AG04449 (cell line): Measurements from ENCODE around the gene METTL3.
A peak's percentile ranks its signal among the peaks of the same experiment; 100 is the strongest.

Experiments used
- CTCF ChIA-PET: fragments of 350-600 bp; formaldehyde crosslinking; extraction: SDS; loops from one replicate; lab custom pipeline; 2021; ENCODE audit warnings: antibody characterized with exemption; lab: Yijun Ruan, JAX
- POLR2A ChIA-PET: fragments of 400-600, 350-600 bp; formaldehyde crosslinking; extraction: SDS; loops from one replicate; lab custom pipeline; 2020; ENCODE audit warnings: antibody characterized with exemption, inconsistent platforms; lab: Yijun Ruan, JAX
- DNase-seq: peaks from one replicate; pipeline ENCODE4 v3.0.0-alpha.2; 2010; ENCODE audit warnings: low read depth, low spot score
- H3K4me3 ChIP-seq: 2 replicates; pipeline ENCODE4 v1.5.1; 2011; ENCODE audit warnings: low read depth, mild to moderate bottlenecking, control low read depth, low read length
- CTCF ChIP-seq: IDR thresholded peaks from one replicate; pipeline ENCODE4 v1.5.1; 2011; ENCODE audit warnings: mild to moderate bottlenecking, moderate library complexity, low read length, control low read depth, inconsistent platforms; ENCODE audit not compliant: insufficient read depth; ENCODE audit errors: missing control alignments

The METTL3 gene

DNA sequence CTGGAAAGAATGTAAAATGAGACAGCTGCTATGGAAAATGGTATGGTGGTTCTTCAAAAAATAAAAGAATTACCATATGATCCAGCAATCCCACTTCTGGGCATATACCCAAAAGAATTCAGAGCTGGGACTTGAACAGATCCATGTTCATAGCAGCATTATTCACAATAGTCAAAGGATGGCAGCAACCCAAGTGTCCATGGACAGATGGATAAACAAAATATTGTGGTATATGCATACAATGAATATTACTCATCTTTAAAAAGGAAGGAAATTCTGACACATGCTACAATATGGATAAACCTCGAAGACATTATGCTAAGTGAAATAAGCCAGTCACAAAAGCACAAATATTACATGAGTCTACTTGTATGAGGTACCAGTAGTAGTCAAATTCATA is 43.5 kb downstream of the METTL3 start:
- ChIA-PET POLR2A (no interaction called here), CTCF (interaction anchor here (5.3 to 6.1 kb wide), 2 partner anchors 10 to 11 kb away, joined by 47 to 52 read pairs; partner anchors contain the start of genes CHD8, RAB2B and TOX4)

GRCh38 chr14:21455912-21456667 is 55.0 kb downstream of the METTL3 start, which contains the start of gene CHD8:
TSS of gene CHD8 (minus strand) at chr14:21456123. CDS start at chr14:21431643, 24,480 bp downstream.
- CTCF ChIA-PET = interaction anchor here (0.6 to 5.6 kb wide), 17 partner anchors 10 to 416 kb away, joined by 3 to 52 read pairs (median 6); partner anchors contain the start of genes RAB2B and TOX4

More for the DNA sequence above, 43.5 kb downstream of the METTL3 start:
- H3K4me3 ChIP-seq = no peak overlapping the region
- peak; percentile 91 for DNase-seq
- no peak for TF ChIP-seq CTCF

DNA sequence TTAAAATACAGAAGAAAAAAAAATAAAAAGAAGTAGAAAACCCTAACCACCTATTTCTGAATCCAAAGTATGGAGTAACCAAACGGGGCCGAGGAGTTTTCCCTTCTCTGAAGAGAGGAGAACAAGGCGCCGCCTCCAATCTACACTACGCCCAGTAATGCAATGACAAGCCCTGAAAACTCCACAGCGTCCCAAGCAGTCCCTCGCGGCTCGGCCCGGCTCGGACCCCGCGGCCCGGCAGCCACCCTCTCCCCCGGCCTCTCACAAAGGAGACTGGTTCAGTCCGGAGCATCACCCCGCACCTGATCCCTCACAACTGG is 55.6 kb downstream of the METTL3 start:
- ChIA-PET POLR2A (interaction anchor here (0.7 to 2.1 kb wide), 4 partner anchors 18 to 74 kb away, joined by 3 to 14 read pairs (median 3); partner anchors contain the start of gene METTL3), CTCF (interaction anchor here (0.6 to 5.6 kb wide), 13 partner anchors 10 to 76 kb away, joined by 3 to 52 read pairs (median 10); partner anchors contain the start of genes RAB2B and TOX4)
- TF ChIP-seq CTCF = no peak
- H3K4me3 ChIP-seq = peak overlapping the region; percentile 87
- no peak for DNase-seq

More at GRCh38 chr14:21455912-21456667, 55.0 kb downstream of the METTL3 start, which contains the start of gene CHD8:
- POLR2A ChIA-PET = interaction anchor here (0.6 to 2.1 kb wide), 5 partner anchors 19 to 186 kb away, joined by 3 to 14 read pairs (median 3); partner anchors contain the start of gene METTL3
- peak within 1 kb of the TSS; percentile 87 for H3K4me3 ChIP-seq
- peak; percentile 69 for TF ChIP-seq CTCF
- peak; percentile 96 for DNase-seq

DNA sequence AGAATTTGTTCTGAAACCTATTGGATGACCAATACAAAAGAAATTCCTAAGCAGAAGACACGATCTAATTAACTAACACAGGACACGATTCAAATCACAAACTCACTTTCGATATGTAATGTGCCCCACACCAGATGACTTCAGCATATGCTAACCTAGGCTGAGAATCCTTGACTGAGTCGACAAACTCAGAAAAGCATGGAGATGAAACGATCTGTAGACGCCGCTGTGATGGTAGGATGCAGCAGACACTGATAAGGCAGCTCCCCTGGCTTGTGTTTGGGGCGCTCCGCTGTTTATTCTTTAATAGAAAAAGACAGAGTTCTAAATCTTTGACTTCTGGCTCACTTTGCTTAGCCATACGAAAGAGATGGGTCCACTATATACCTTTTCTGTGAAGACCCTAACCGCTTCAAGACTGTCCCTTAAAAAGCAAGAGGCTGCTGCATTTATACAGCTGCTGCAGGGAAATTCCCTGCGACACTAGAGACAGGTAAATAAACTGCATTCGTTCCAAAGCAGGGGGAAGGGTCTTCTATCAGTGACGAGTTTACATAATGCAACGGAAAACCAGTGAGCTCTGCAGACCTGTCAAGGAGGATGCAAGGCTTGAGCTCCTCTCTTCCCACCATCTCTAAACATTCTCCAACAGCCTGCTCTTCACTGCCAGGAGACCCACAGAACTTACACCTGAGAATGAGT is 56.1 kb downstream of the METTL3 start:
- DNase-seq = no peak
- H3K4me3 ChIP-seq = peak overlapping the region; percentile 87
- ChIA-PET POLR2A (interaction anchor here (0.6 to 2.1 kb wide), 3 partner anchors 18 to 74 kb away, joined by 3 to 14 read pairs (median 3); no protein-coding TSS in a partner anchor), CTCF (interaction anchor here (0.7 to 5.6 kb wide), 8 partner anchors 9 to 43 kb away, joined by 3 to 52 read pairs (median 20); partner anchors contain the start of genes RAB2B and TOX4)
- TF ChIP-seq CTCF = no peak

DNA sequence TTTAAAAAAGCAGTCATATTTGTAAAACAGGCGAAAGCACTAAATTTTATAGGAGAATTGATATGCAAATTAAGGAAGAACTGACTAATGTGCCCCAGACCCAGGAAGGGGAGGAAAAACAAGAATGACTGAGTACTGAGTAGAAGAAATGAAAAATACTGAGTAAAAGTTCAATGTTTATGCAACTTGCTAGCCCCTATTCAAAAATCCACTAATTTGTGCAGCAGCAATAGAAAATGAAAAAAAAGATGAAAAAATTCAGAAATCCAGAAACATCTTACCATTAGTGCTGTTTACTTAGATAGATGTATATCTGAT is 61.3 kb downstream of the METTL3 start:
- no peak overlapping the region for H3K4me3 ChIP-seq
- ChIA-PET POLR2A (no interaction called here), CTCF (interaction anchor here (1.2 to 1.3 kb wide), 2 partner anchors 25 to 49 kb away, joined by 3 to 4 read pairs; no protein-coding TSS in a partner anchor)
- TF ChIP-seq CTCF = no peak
- DNase-seq = no peak
